GM12878 (cell line): ENCODE measurements around the gene STMP1. TPM values are rescaled to one million over a fixed set of nuclear protein-coding genes. Genes with fewer than 3 reads are reported as not detected.

Experiments
- ATAC-seq: fragments of 200-7000 bp; cut with Tn5 transposase; 3 replicates; pipeline ENCODE4 v1.9.1; 2020; ENCODE audit warnings: mild to moderate bottlenecking, moderate library complexity
- BruUV-seq: library from RNA; stranded (reverse); fragments of 400-500 nt; replicated peaks from 2 replicates; lab custom pipeline; 2021; lab: Mats Ljungman, UMichigan
- CTCF ChIA-PET: fragments of 300-600 bp; sonication (Branson Sonifier 250); formaldehyde crosslinking; extraction: SDS; loops from one replicate; lab custom pipeline; 2021; ENCODE audit warnings: inconsistent platforms; lab: Yijun Ruan, JAX
- POLR2A ChIA-PET: fragments of 350-600 bp; formaldehyde crosslinking; extraction: SDS; loops from one replicate; lab custom pipeline; 2021; ENCODE audit warnings: inconsistent platforms; lab: Charles Lee
- RAD21 ChIA-PET: fragments of 300-600 bp; sonication (Branson Sonifier 250); formaldehyde crosslinking; loops from one replicate; lab custom pipeline; 2023; ENCODE audit warnings: antibody characterized with exemption; ENCODE audit not compliant: unreplicated experiment; lab: Charles Lee
- SMC1A ChIA-PET: fragments of 300-600 bp; sonication (Branson Sonifier 250); formaldehyde crosslinking; loops from one replicate; lab custom pipeline; 2023; ENCODE audit not compliant: unreplicated experiment, uncharacterized antibody; lab: Charles Lee
- DNase-seq: peaks from one replicate; pipeline ENCODE4 v3.0.0-alpha.2; 2011; ENCODE audit warnings: low read depth, low spot score
- FAIRE-seq: peaks from 3 replicates; lab custom pipeline; 2011; peaks lifted over from hg19 to GRCh38; lab: Jason Lieb, UNC
- H2AFZ ChIP-seq: 2 replicates; pipeline ENCODE4 v1.6.0; 2011; ENCODE audit warnings: low read depth, low read length, control low read depth; ENCODE audit not compliant: control insufficient read depth
- H3K27ac ChIP-seq: 2 replicates; pipeline ENCODE4 v1.5.1; 2011; ENCODE audit warnings: control low read depth; ENCODE audit not compliant: control insufficient read depth, insufficient read depth
- H3K27me3 ChIP-seq, 2 experiments: replicated peaks in 1 of 2; 2 replicates each; pipeline versions ENCODE4 v1.6.0 to v1.6.1; 2011; ENCODE audit warnings: low read length in 1 of 2; ENCODE audit not compliant: control insufficient read depth in 2 of 2, insufficient read depth in 2 of 2
- H3K36me3 ChIP-seq, 2 experiments: 2 replicates each; pipeline ENCODE4 v1.5.1; 2011; ENCODE audit warnings: low read length in 1 of 2; ENCODE audit not compliant: control insufficient read depth in 2 of 2, insufficient read depth in 2 of 2
- H3K4me1 ChIP-seq: 2 replicates; pipeline ENCODE4 v1.6.1; 2011; ENCODE audit warnings: mild to moderate bottlenecking, low read length, moderate library complexity, mixed read lengths; ENCODE audit not compliant: control insufficient read depth, insufficient read depth
- H3K4me2 ChIP-seq: 2 replicates; pipeline ENCODE4 v1.6.0; 2011; ENCODE audit warnings: control low read depth; ENCODE audit not compliant: control insufficient read depth, insufficient read depth
- H3K4me3 ChIP-seq: fragments of 200-600 bp; sonication (generic); 2 replicates; pipeline ENCODE4 v1.5.1; 2016
- H3K79me2 ChIP-seq: 2 replicates; pipeline ENCODE4 v1.6.0; 2011; ENCODE audit warnings: low read length; ENCODE audit not compliant: control insufficient read depth, insufficient read depth
- H3K9ac ChIP-seq: 2 replicates; pipeline ENCODE4 v1.8.0; 2011; ENCODE audit warnings: low read length, control low read depth, mixed read lengths; ENCODE audit not compliant: control insufficient read depth, insufficient read depth
- H3K9me3 ChIP-seq: replicated peaks from 3 replicates; pipeline ENCODE4 v1.5.1; 2011; ENCODE audit warnings: mild to moderate bottlenecking, low read length; ENCODE audit not compliant: control insufficient read depth, insufficient read depth
- H4K20me1 ChIP-seq: 2 replicates; pipeline ENCODE4 v1.6.0; 2011; ENCODE audit not compliant: control insufficient read depth, insufficient read depth
- CTCF ChIP-seq, 3 experiments: IDR thresholded peaks in 2 of 3; conservative IDR thresholded peaks in 1 of 3; 2 replicates each; pipeline ENCODE4 v1.5.1; 2011; ENCODE audit warnings: low read depth in 3 of 3, low read length in 3 of 3, mild to moderate bottlenecking in 3 of 3, control low read depth in 2 of 3, moderate library complexity in 2 of 3, inconsistent platforms in 1 of 3, mixed read lengths in 1 of 3; ENCODE audit not compliant: control insufficient read depth in 2 of 3, insufficient read depth in 1 of 3; ENCODE audit errors: extremely low read depth in 1 of 3
- HCFC1 ChIP-seq: fragments of 150-350 bp; IDR thresholded peaks from 2 replicates; pipeline ENCODE4 v1.6.1; 2014; ENCODE audit warnings: low read length
- KAT2A ChIP-seq: conservative IDR thresholded peaks from 2 replicates; pipeline ENCODE4 v1.6.1; 2011; ENCODE audit warnings: low read depth, low read length; ENCODE audit not compliant: control insufficient read depth
- MTA2 ChIP-seq: fragments of 450-650 bp; IDR thresholded peaks from 2 replicates; pipeline ENCODE4 v1.6.1; 2016; ENCODE audit warnings: low read depth, mild to moderate bottlenecking, moderate library complexity
- MTA3 ChIP-seq: IDR thresholded peaks from 2 replicates; pipeline ENCODE4 v1.6.1; 2012; ENCODE audit warnings: low read length, inconsistent platforms, borderline replicate concordance
- NFYA ChIP-seq: IDR thresholded peaks from 2 replicates; pipeline ENCODE4 v1.6.1; 2011; ENCODE audit warnings: low read depth, mild to moderate bottlenecking, low read length, improper control_type of control experiment, borderline replicate concordance
- POU2F2 ChIP-seq: IDR thresholded peaks from 3 replicates; pipeline ENCODE4 v1.6.1; 2011; ENCODE audit warnings: low read depth, mild to moderate bottlenecking, low read length, borderline replicate concordance
- REST ChIP-seq: IDR thresholded peaks from 2 replicates; pipeline ENCODE4 v1.6.1; 2012; ENCODE audit warnings: mild to moderate bottlenecking, low read depth, low read length
- YY1 ChIP-seq: IDR thresholded peaks from 2 replicates; pipeline ENCODE4 v1.6.1; 2011; ENCODE audit warnings: low read depth, mild to moderate bottlenecking, low read length
- ZBED1 ChIP-seq: IDR thresholded peaks from 2 replicates; pipeline ENCODE4 v1.6.1; 2016; ENCODE audit warnings: borderline replicate concordance
- ZNF622 ChIP-seq: fragments of 450-650 bp; IDR thresholded peaks from 2 replicates; pipeline ENCODE4 v1.6.1; 2017; ENCODE audit warnings: mild to moderate bottlenecking, inconsistent platforms
- WGBS: methylation state at CpG from one replicate; pipeline ENCODE4 v1.1.6; 2016; ENCODE audit warnings: low lambda C conversion rate; ENCODE audit not compliant: insufficient replicate concordance, insufficient coverage; ENCODE audit errors: missing lambda C conversion rate; 5-methylcytosine and 5-hydroxymethylcytosine counted together
- in situ Hi-C: fragments of 300-500 bp; cut with MboI; formaldehyde crosslinking; loops from 9 replicates; pipeline ENCODE4 v1.14.3; 2018; ENCODE audit warnings: mixed read lengths
- intact Hi-C: fragments of 100-400 bp; cut with micrococcal nuclease; formaldehyde crosslinking; loops from one replicate; pipeline ENCODE4 v1.14.2; 2022; ENCODE audit not compliant: unreplicated experiment
- polyA plus RNA-seq, 11 experiments: library from polyadenylated mRNA; depleted of rRNA in 4 of 11; unstranded in 6 of 11; stranded (reverse) in 5 of 11; fragments of >200 nt; fragmentation: Nextera tagmentation in 4 of 11; fragmentation: Illumina TruSeq in 1 of 11; extraction: Ambion mirVana in 4 of 11; extraction: Trizol in 1 of 11; gene quantifications; 1 replicate in 1 of 11; 2 replicates in 10 of 11; pipeline versions ENCODE4 v1.2.1 to v1.2.3, GENCODE V29; 2011 to 2016; ENCODE audit warnings: inconsistent platforms in 2 of 11, missing spikeins in 2 of 11, low read depth in 1 of 11
- total RNA-seq, 4 experiments: library from RNA; depleted of rRNA in 3 of 4; stranded (reverse); fragments of >200 nt in 3 of 4; fragmentation: Illumina TruSeq in 1 of 4; extraction: Trizol in 1 of 4; gene quantifications; 2 replicates each; pipeline versions ENCODE4 v1.2.1 to v1.2.3, GENCODE V29; 2013 to 2021

Gene STMP1
- total and polyA plus RNA-seq, 10 of the 15 experiments (the other 5 are each of a cell fraction or from before 2014, with no cell fraction given), result 8.0 to 79.9 (median 24.7) TPM

- TF ChIP-seq MTA3 (no peak), REST (no peak), POU2F2 (no peak)
These were observed 7.9 kb downstream of the STMP1 start (continued) for GRCh38 chr7:135670179-135670578.

GRCh38 chr7:135672560-135673359 is 10.4 kb downstream of the STMP1 start:
- Histone ChIP-seq H3K36me3 (peaks cover 0 to 12% of the 10 kb centered on the region in 2 experiments; a peak in 1 of 4 replicates), H4K20me1 (no peaks in the 10 kb centered on the region), H3K4me3 (no peak overlapping the region), H3K4me1 (no peaks in the 10 kb centered on the region; the same call in 1 of the 2 replicates), H2AFZ (no peak overlapping the region), H3K27ac (no peak overlapping the region), H3K9me3 (no peaks in the 10 kb centered on the region; the same call in 2 of the 3 replicates), H3K27me3 (no peaks in the 10 kb centered on the region), H3K4me2 (no peak overlapping the region), H3K79me2 (peaks cover 12% of the 10 kb centered on the region), H3K9ac (no peak overlapping the region)
- 68% methylated on average over 3 of the region's 3 CpGs for WGBS
- ChIA-PET POLR2A (interaction anchor here (2.5 kb wide), 1 partner anchor 10 kb away, joined by 17 read pairs; the partner anchor contains the start of gene STMP1), RAD21 (interaction anchor here (1.0 to 1.7 kb wide), 3 partner anchors 10 to 105 kb away, joined by 3 to 7 read pairs (median 6); partner anchors contain the start of gene STMP1), SMC1A (interaction anchor here (0.9 to 3.8 kb wide), 9 partner anchors 8 to 336 kb away, joined by 3 to 21 read pairs (median 4); partner anchors contain the start of gene STMP1), CTCF (interaction anchor here (0.6 to 8.2 kb wide), 30 partner anchors 8 to 620 kb away, joined by 3 to 89 read pairs (median 4); partner anchors contain the start of gene STMP1)
- in situ Hi-C loops, result no loop called here
- peak; percentile 91 for ATAC-seq
- no peak for DNase-seq
- intact Hi-C loops, result loop anchor here (1.0 to 5.0 kb wide), 3 partner anchors 39 to 340 kb away; no protein-coding TSS in a partner anchor
- FAIRE-seq, result peak; percentile 31
- no TSS peak for BruUV-seq
- no peak for TF ChIP-seq NFYA
- peak; percentile 20; the same call in 1 of the 2 replicates for TF ChIP-seq ZBED1
- TF ChIP-seq ZNF622, result no peak
- TF ChIP-seq YY1, result 0 out of 2 replicates have a peak, but pooled peaks have one; percentile 12
- TF ChIP-seq KAT2A, result no peak
- peak; percentile 65 to 82 (median 68) for TF ChIP-seq CTCF (IDR thresholded peaks at IDR 0.05 in 2 of 3, conservative IDR thresholded peaks at IDR 0.05 in 1 of 3; ENCODE audit: control insufficient read depth in 2 of 3, extremely low read depth in 1 of 3, insufficient read depth in 1 of 3, low read depth in 3 of 3, low read length in 3 of 3)
- TF ChIP-seq REST, result no peak
- TF ChIP-seq HCFC1, result no peak
- TF ChIP-seq MTA2, result no peak
